Progenitor cell of endocrine pancreas (in vitro differentiated cells): ENCODE data around the gene RASSF3. TPM values are rescaled to one million over a fixed set of nuclear protein-coding genes. Genes with fewer than 3 reads are reported as not detected.
"Not testable (repeated sequence)": the region's sequence is repeated elsewhere in the genome, so short reads cannot be mapped to it uniquely, and the experiment has no call there.

ENCODE experiments used
- DNase-seq: peaks from one replicate; pipeline ENCODE4 v3.0.0; 2021; ENCODE audit warnings: low spot score; ENCODE audit not compliant: unreplicated experiment
- H3K27ac Mint-ChIP-seq: 2 replicates; pipeline ENCODE4 v1.8.0; 2021; ENCODE audit warnings: mild to moderate bottlenecking, moderate library complexity, mixed read lengths
- H3K27me3 Mint-ChIP-seq: 2 replicates; pipeline ENCODE4 v1.8.0; 2021; ENCODE audit warnings: mixed read lengths
- H3K36me3 Mint-ChIP-seq: 2 replicates; pipeline ENCODE4 v1.8.0; 2022; ENCODE audit warnings: mixed read lengths; ENCODE audit not compliant: insufficient read depth
- H3K4me1 Mint-ChIP-seq: 2 replicates; pipeline ENCODE4 v1.8.0; 2021; ENCODE audit warnings: low read depth, mixed read lengths
- H3K4me3 Mint-ChIP-seq: 2 replicates; pipeline ENCODE4 v1.8.0; 2021; ENCODE audit warnings: low read depth, mild to moderate bottlenecking, moderate library complexity, mixed read lengths
- H3K9me3 Mint-ChIP-seq: 2 replicates; pipeline ENCODE4 v1.8.0; 2021; ENCODE audit warnings: low read depth, mixed read lengths
- CTCF ChIP-seq: fragments of 200-600 bp; sonication (generic); IDR thresholded peaks from one replicate; pipeline ENCODE4 v1.5.0; 2021; ENCODE audit warnings: antibody characterized with exemption, mild to moderate bottlenecking; ENCODE audit not compliant: unreplicated experiment
- total RNA-seq: library from RNA; stranded (reverse); gene quantifications from 2 replicates; pipeline ENCODE4 v1.2.1, GENCODE V29; 2021

RASSF3 gene
- total RNA-seq, 1 donor from 2014 or later, result 20.7 TPM

- peaks cover 4% of the 10 kb centered on the region for H3K4me1 Mint-ChIP-seq
- H3K9me3 Mint-ChIP-seq, result no peaks in the 10 kb centered on the region
- H3K27me3 Mint-ChIP-seq, result no peaks in the 10 kb centered on the region
- H3K4me3 Mint-ChIP-seq, result no peak overlapping the region
- no peak overlapping the region for H3K27ac Mint-ChIP-seq
- DNase-seq, result no peak
- no peak for TF ChIP-seq CTCF
- H3K36me3 Mint-ChIP-seq, result no peaks in the 10 kb centered on the region
Measured at GRCh38 chr12:64618953-64619590, 8.8 kb downstream of the RASSF3 start.

- Mint-ChIP-seq H3K36me3 (no peaks in the 10 kb centered on the region), H3K27ac (no peak overlapping the region), H3K4me1 (peaks cover 15% of the 10 kb centered on the region), H3K9me3 (no peaks in the 10 kb centered on the region), H3K4me3 (no peak overlapping the region), H3K27me3 (no peaks in the 10 kb centered on the region)
- TF ChIP-seq CTCF, result no peak
- no peak for DNase-seq
Measured at GRCh38 chr12:64621257-64621942, 11.1 kb downstream of the RASSF3 start.

- no peak overlapping the region for H3K4me3 Mint-ChIP-seq
- H3K9me3 Mint-ChIP-seq, result no peaks in the 10 kb centered on the region
- H3K36me3 Mint-ChIP-seq, result no peaks in the 10 kb centered on the region
- no peak overlapping the region for H3K27ac Mint-ChIP-seq
- no peak for TF ChIP-seq CTCF
- H3K4me1 Mint-ChIP-seq, result peaks cover 15% of the 10 kb centered on the region
- H3K27me3 Mint-ChIP-seq, result no peaks in the 10 kb centered on the region
- no peak for DNase-seq
Measured at GRCh38 chr12:64624035-64624434, 13.7 kb downstream of the RASSF3 start.

- H3K36me3 Mint-ChIP-seq, result peaks cover under 1% of the 10 kb centered on the region
- H3K9me3 Mint-ChIP-seq, result no peaks in the 10 kb centered on the region
- no peak overlapping the region for H3K4me3 Mint-ChIP-seq
- no peak for DNase-seq
- TF ChIP-seq CTCF, result no peak
- H3K27ac Mint-ChIP-seq, result peak overlapping the region; percentile 83
- peaks cover 11% of the 10 kb centered on the region for H3K4me1 Mint-ChIP-seq
- no peaks in the 10 kb centered on the region for H3K27me3 Mint-ChIP-seq
Measured at GRCh38 chr12:64625243-64626077, 15.2 kb downstream of the RASSF3 start.

GRCh38 chr12:64626588-64626987, 16.3 kb downstream of the RASSF3 start:
- H3K36me3 Mint-ChIP-seq, H3K27ac Mint-ChIP-seq, DNase-seq, H3K4me3 Mint-ChIP-seq, H3K27me3 Mint-ChIP-seq, H3K9me3 Mint-ChIP-seq: not testable (repeated sequence)
- peaks cover 13% of the 10 kb centered on the region for H3K4me1 Mint-ChIP-seq
